H1 (cell line): ENCODE measurements around the gene TSPAN9. TPM values are rescaled to one million over a fixed set of nuclear protein-coding genes. Genes with fewer than 3 reads are reported as not detected.

Source experiments
- ATF2 ChIP-seq: IDR thresholded peaks from 2 replicates; pipeline ENCODE4 v1.6.1; 2012; ENCODE audit warnings: low read length, inconsistent platforms
- CHD1 ChIP-seq: IDR thresholded peaks from 2 replicates; pipeline ENCODE4 v1.6.1; 2012; ENCODE audit warnings: low read depth, low read length, improper control_type of control experiment
- EZH2 ChIP-seq: fragments of 200-600 bp; sonication (generic); IDR thresholded peaks from 2 replicates; pipeline ENCODE4 v1.7.1; 2012; ENCODE audit warnings: low read depth, mild to moderate bottlenecking, moderate library complexity, low read length, inconsistent platforms; ENCODE audit not compliant: severe bottlenecking
- PHF8 ChIP-seq: fragments of 200-600 bp; sonication (generic); conservative IDR thresholded peaks from 2 replicates; pipeline ENCODE4 v1.7.1; 2012; ENCODE audit warnings: low read depth, mild to moderate bottlenecking, inconsistent platforms, low read length, moderate library complexity
- POLR2AphosphoS5 ChIP-seq: IDR thresholded peaks from 2 replicates; pipeline ENCODE4 v1.6.1; 2011; ENCODE audit warnings: low read depth, low read length
- RAD21 ChIP-seq, 2 experiments: IDR thresholded peaks in 1 of 2; conservative IDR thresholded peaks in 1 of 2; 2 replicates each; pipeline ENCODE4 v1.6.1; 2011; ENCODE audit warnings: low read depth in 2 of 2, low read length in 2 of 2, improper control_type of control experiment in 1 of 2, inconsistent platforms in 1 of 2, mild to moderate bottlenecking in 1 of 2, moderate library complexity in 1 of 2
- SP4 ChIP-seq: IDR thresholded peaks from 2 replicates; pipeline ENCODE4 v1.6.1; 2012; ENCODE audit warnings: low read length, inconsistent platforms
- TEAD4 ChIP-seq: IDR thresholded peaks from 2 replicates; pipeline ENCODE4 v1.6.1; 2012; ENCODE audit warnings: low read depth, low read length, inconsistent platforms, mixed read lengths
- polyA plus RNA-seq, 7 experiments: library from polyadenylated mRNA; depleted of rRNA in 3 of 7; stranded (reverse) in 5 of 7; unstranded in 2 of 7; fragments of >200 nt in 5 of 7; fragments of 200-250 nt in 2 of 7; gene quantifications; 1 replicate in 5 of 7; 2 replicates in 1 of 7; 4 replicates in 1 of 7; pipeline versions ENCODE4 v1.2.1 to v1.2.3, GENCODE V29; 2011 to 2013; ENCODE audit warnings: missing spikeins in 2 of 7, mixed read lengths in 2 of 7
- total RNA-seq: library from RNA; stranded (reverse); fragmentation: NEBNext Ultra II Directional; extraction: Animal tissue kit (Norgen Biotek cat#: 25700); gene quantifications from 2 replicates; pipeline ENCODE4 v1.2.1, GENCODE V29; 2021

TSPAN9 gene
- total and polyA plus RNA-seq, 2 of the 8 experiments (the other 6 are each of a cell fraction or from before 2014, with no cell fraction given), result 11.5 to 29.1 TPM

- TF ChIP-seq TEAD4, result no peak
- no peak for TF ChIP-seq EZH2
- TF ChIP-seq RAD21 (IDR thresholded peaks at IDR 0.05 in 1 of 2, conservative IDR thresholded peaks at IDR 0.05 in 1 of 2; ENCODE audit: low read depth in 2 of 2, low read length in 2 of 2), result no peak
- no peak for TF ChIP-seq ATF2
- TF ChIP-seq SP4, result no peak
- TF ChIP-seq CHD1, result no peak
- no peak for TF ChIP-seq POLR2AphosphoS5
- no peak for TF ChIP-seq PHF8
Observed at GRCh38 chr12:3105690-3106479, 28.7 kb downstream of the TSPAN9 start (continued).
